ENCODE results near the gene ACRBP.

DNA sequence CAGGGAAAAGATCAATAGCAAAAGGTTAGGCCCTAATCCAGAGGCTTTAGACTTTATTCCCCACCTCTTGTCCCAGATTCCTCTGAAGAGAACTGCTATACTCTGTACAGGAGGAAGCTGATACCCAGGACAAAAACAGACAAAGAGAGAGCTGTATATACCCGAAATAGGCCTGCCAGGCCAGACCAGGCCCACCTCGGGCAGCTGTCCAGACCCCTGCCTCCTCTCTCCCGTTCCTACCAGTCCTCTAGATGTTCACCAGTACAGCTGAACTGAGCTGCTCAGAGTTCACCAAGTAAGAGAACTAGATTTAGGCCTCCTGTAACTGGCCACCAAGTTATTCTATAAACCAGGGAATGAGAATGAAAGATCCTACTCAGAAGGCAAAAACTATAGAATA is 44.7 kb downstream of the ACRBP start:
- TF ChIP-seq, protein P1, sequence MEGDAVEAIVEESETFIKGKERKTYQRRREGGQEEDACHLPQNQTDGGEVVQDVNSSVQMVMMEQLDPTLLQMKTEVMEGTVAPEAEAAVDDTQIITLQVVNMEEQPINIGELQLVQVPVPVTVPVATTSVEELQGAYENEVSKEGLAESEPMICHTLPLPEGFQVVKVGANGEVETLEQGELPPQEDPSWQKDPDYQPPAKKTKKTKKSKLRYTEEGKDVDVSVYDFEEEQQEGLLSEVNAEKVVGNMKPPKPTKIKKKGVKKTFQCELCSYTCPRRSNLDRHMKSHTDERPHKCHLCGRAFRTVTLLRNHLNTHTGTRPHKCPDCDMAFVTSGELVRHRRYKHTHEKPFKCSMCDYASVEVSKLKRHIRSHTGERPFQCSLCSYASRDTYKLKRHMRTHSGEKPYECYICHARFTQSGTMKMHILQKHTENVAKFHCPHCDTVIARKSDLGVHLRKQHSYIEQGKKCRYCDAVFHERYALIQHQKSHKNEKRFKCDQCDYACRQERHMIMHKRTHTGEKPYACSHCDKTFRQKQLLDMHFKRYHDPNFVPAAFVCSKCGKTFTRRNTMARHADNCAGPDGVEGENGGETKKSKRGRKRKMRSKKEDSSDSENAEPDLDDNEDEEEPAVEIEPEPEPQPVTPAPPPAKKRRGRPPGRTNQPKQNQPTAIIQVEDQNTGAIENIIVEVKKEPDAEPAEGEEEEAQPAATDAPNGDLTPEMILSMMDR (IDR thresholded peaks at IDR 0.05): no peak
- TF ChIP-seq POLR2AphosphoS5 (IDR thresholded peaks at IDR 0.05): no peak
- TF ChIP-seq EP300 (IDR thresholded peaks at IDR 0.05): no peak

Measured in esophagus muscularis mucosa (tissue), 4 donors.